Breast epithelium (tissue), 4 donors: ENCODE results near the gene GSPT1. TPM values are rescaled to one million over a fixed set of nuclear protein-coding genes. Genes with fewer than 3 reads are reported as not detected.
A peak's percentile ranks its signal among the peaks of the same experiment; 100 is the strongest.

Source experiments
- DNase-seq, 2 donors: peaks; one replicate each; pipeline ENCODE4 v3.0.0-alpha.2; 2019; ENCODE audit warnings: low spot score in 2 of 2
- H3K27ac ChIP-seq, 2 donors: fragments of 200-600 bp; sonication (generic) in 1 of 2; one replicate each; pipeline ENCODE4 v1.5.1; 2016 to 2019; ENCODE audit warnings: mild to moderate bottlenecking in 1 of 2
- H3K27me3 ChIP-seq, 2 donors: fragments of 200-600 bp; sonication (generic) in 1 of 2; one replicate each; pipeline versions ENCODE4 v1.5.1 to v1.6.0; 2017 to 2019; ENCODE audit warnings: control low read depth in 1 of 2, mild to moderate bottlenecking in 1 of 2
- H3K36me3 ChIP-seq: fragments of 200-600 bp; one replicate; pipeline ENCODE4 v1.5.1; 2019
- H3K4me1 ChIP-seq, 2 donors: fragments of 200-600 bp; sonication (generic); one replicate each; pipeline ENCODE4 v1.5.1; 2016 to 2019; ENCODE audit warnings: control low read depth in 1 of 2
- H3K4me3 ChIP-seq, 3 donors: fragments of 200-600 bp; sonication (generic); 1 replicate in 2 of 3; 2 replicates in 1 of 3; pipeline ENCODE4 v1.5.1; 2016 to 2019; ENCODE audit warnings: mild to moderate bottlenecking in 3 of 3, moderate library complexity in 2 of 3
- H3K9me3 ChIP-seq, 2 donors: fragments of 200-600 bp; sonication (generic) in 1 of 2; one replicate each; pipeline ENCODE4 v1.5.1; 2016 to 2019; ENCODE audit warnings: control low read depth in 1 of 2
- CTCF ChIP-seq, 3 donors: fragments of 450-650 bp; IDR thresholded peaks; one replicate each; pipeline ENCODE4 v1.5.1; 2016 to 2017; ENCODE audit warnings: antibody characterized with exemption in 3 of 3, mild to moderate bottlenecking in 3 of 3, moderate library complexity in 3 of 3
- POLR2A ChIP-seq: fragments of 450-650 bp; IDR thresholded peaks from one replicate; pipeline ENCODE4 v1.6.1; 2016; ENCODE audit warnings: antibody characterized with exemption, mild to moderate bottlenecking, moderate library complexity
- POLR2AphosphoS5 ChIP-seq, 3 donors: sonication (generic); formaldehyde crosslinking; IDR thresholded peaks; one replicate each; pipeline ENCODE4 v1.6.1; 2017; ENCODE audit warnings: antibody characterized with exemption in 3 of 3
- intact Hi-C: fragments of 100-400 bp; cut with DNase I; formaldehyde crosslinking; loops from one replicate; pipeline ENCODE4 v1.15.1; 2023; ENCODE audit warnings: low total_unique reads
- total RNA-seq, 3 donors: library from RNA; depleted of rRNA; stranded (reverse); fragments of >200 nt; gene quantifications; one replicate each; pipeline ENCODE4 v1.1.0, GENCODE V29; 2016

The GSPT1 gene
- total RNA-seq, 3 donors from 2014 or later: 61.3 to 68.5 (median 67.6) TPM

- Histone ChIP-seq H3K4me3 (peak overlapping the region; percentile 82 to 98 (median 95)), H3K27me3 (no peaks in the 10 kb centered on the region), H3K27ac (peak overlapping the region; percentile 91 to 96), H3K4me1 (peaks cover 4 to 13% of the 10 kb centered on the region in 2 donors), H3K36me3 (no peaks in the 10 kb centered on the region), H3K9me3 (no peaks in the 10 kb centered on the region)
- peak in 1 of 2 donors; percentile 53 for DNase-seq
- intact Hi-C loops: no loop called here
- TF ChIP-seq CTCF (IDR thresholded peaks at IDR 0.05) (no peak), POLR2A (no peak)
Measured at GRCh38 chr16:11916524-11917285, 949 bp upstream of the GSPT1 start.

GRCh38 chr16:11915114-11915643, 577 bp downstream of the GSPT1 start:
- DNase-seq: no peak
- peaks cover 4 to 13% of the 10 kb centered on the region in 2 donors for H3K4me1 ChIP-seq

GRCh38 chr16:11914210-11915113, 1.3 kb downstream of the GSPT1 start:
- TF ChIP-seq CTCF (IDR thresholded peaks at IDR 0.05): no peak
- Histone ChIP-seq H3K4me1 (peaks cover 4 to 13% of the 10 kb centered on the region in 2 donors), H3K27ac (peak overlapping the region; percentile 91 to 96), H3K9me3 (no peaks in the 10 kb centered on the region), H3K27me3 (no peaks in the 10 kb centered on the region), H3K4me3 (peak overlapping the region; percentile 82 to 98 (median 95)), H3K36me3 (no peaks in the 10 kb centered on the region)
- intact Hi-C loops: no loop called here
- no peak for DNase-seq

More at GRCh38 chr16:11915114-11915643, 577 bp downstream of the GSPT1 start:
- no peaks in the 10 kb centered on the region for H3K9me3 ChIP-seq
- intact Hi-C loops: no loop called here
- TF ChIP-seq POLR2AphosphoS5 (IDR thresholded peaks at IDR 0.05) (no peak), CTCF (IDR thresholded peaks at IDR 0.05) (no peak), POLR2A (no peak)
- no peaks in the 10 kb centered on the region for H3K36me3 ChIP-seq
- H3K27ac ChIP-seq: peak overlapping the region; percentile 91 to 96
- H3K27me3 ChIP-seq: no peaks in the 10 kb centered on the region
- H3K4me3 ChIP-seq: peak overlapping the region; percentile 82 to 98 (median 95)

GRCh38 chr16:11913425-11914079, 2.2 kb downstream of the GSPT1 start:
- Histone ChIP-seq H3K4me1 (peaks cover 4 to 13% of the 10 kb centered on the region in 2 donors), H3K27ac (peak overlapping the region; percentile 46 to 91), H3K9me3 (no peaks in the 10 kb centered on the region), H3K36me3 (no peaks in the 10 kb centered on the region), H3K27me3 (no peaks in the 10 kb centered on the region), H3K4me3 (peak overlapping the region; percentile 82 to 98 (median 95))
- intact Hi-C loops: no loop called here
- no peak for DNase-seq
- TF ChIP-seq POLR2A (no peak), POLR2AphosphoS5 (IDR thresholded peaks at IDR 0.05) (no peak), CTCF (IDR thresholded peaks at IDR 0.05) (no peak)
